ENCODE measurements around the gene SPP1.
"Not testable (repeated sequence)": the region's sequence is repeated elsewhere in the genome, so short reads cannot be mapped to it uniquely, and the experiment has no call there.

The SPP1 gene

GRCh38 chr4:87939978-87940690, 35.4 kb upstream of the SPP1 start:
- Histone ChIP-seq H3K27ac (ENCODE audit: extremely low read depth, low read depth, low read length) (no peak overlapping the region), H3K4me1 (ENCODE audit: control insufficient read depth, insufficient read depth, low read length) (no peaks in the 10 kb centered on the region), H3K9me3 (ENCODE audit: control insufficient read depth, insufficient read depth, low read depth, low read length) (no peaks in the 10 kb centered on the region), H3K4me3 (ENCODE audit: low read depth, low read length) (no peak overlapping the region), H3K36me3 (ENCODE audit: control insufficient read depth in 2 of 2, insufficient read depth in 1 of 2, low read length in 2 of 2) (no peaks in the 10 kb centered on the region)
- ChIA-PET POLR2A (no interaction called here), CTCF (no interaction called here)
- TF ChIP-seq ZNF174 (tag by site-specific recombination; IDR thresholded peaks at IDR 0.05) (no peak), ZBTB21 (tag by site-specific recombination; IDR thresholded peaks at IDR 0.05) (no peak), ZBTB26 (tag by site-specific recombination; optimal IDR thresholded peaks at IDR 0.05) (no peak), MYNN (tag by site-specific recombination; IDR thresholded peaks at IDR 0.05; ENCODE audit: borderline replicate concordance) (no peak), ZNF148 (tag by site-specific recombination; IDR thresholded peaks at IDR 0.05; ENCODE audit: borderline replicate concordance) (no peak), MZF1 (tag by site-specific recombination; IDR thresholded peaks at IDR 0.05; ENCODE audit: borderline replicate concordance) (no peak), ZNF18 (tag by site-specific recombination; IDR thresholded peaks at IDR 0.05) (no peak), ZNF366 (tag by site-specific recombination; conservative IDR thresholded peaks at IDR 0.05) (no peak), ZBTB7A (tag by site-specific recombination; IDR thresholded peaks at IDR 0.05; ENCODE audit: low read depth) (no peak), ZNF10 (tag by site-specific recombination; IDR thresholded peaks at IDR 0.05) (no peak), ZNF558 (tag by site-specific recombination; IDR thresholded peaks at IDR 0.05) (no peak)

GRCh38 chr4:87940809-87941208, 34.7 kb upstream of the SPP1 start:
- CTCF ChIA-PET; H3K9me3 ChIP-seq (ENCODE audit: control insufficient read depth, insufficient read depth, low read depth, low read length); H3K4me3 ChIP-seq (ENCODE audit: low read depth, low read length); H3K36me3 ChIP-seq (ENCODE audit: control insufficient read depth in 2 of 2, insufficient read depth in 1 of 2, low read length in 2 of 2); POLR2A ChIA-PET; H3K27ac ChIP-seq (ENCODE audit: extremely low read depth, low read depth, low read length); H3K4me1 ChIP-seq (ENCODE audit: control insufficient read depth, insufficient read depth, low read length): not testable (repeated sequence)
- TF ChIP-seq ZNF121 (tag by site-specific recombination; IDR thresholded peaks at IDR 0.05) = peak; percentile 25; the same call in 1 of the 2 replicates

- POLR2A ChIA-PET = no interaction called here
- CTCF ChIA-PET = interaction anchor here (0.6 kb wide), 1 partner anchor 262 kb away, joined by 3 read pairs; no protein-coding TSS in a partner anchor
- Histone ChIP-seq H3K4me1 (ENCODE audit: control insufficient read depth, insufficient read depth, low read length) (no peaks in the 10 kb centered on the region), H3K36me3 (ENCODE audit: control insufficient read depth in 2 of 2, insufficient read depth in 1 of 2, low read length in 2 of 2) (no peaks in the 10 kb centered on the region), H3K27ac (ENCODE audit: extremely low read depth, low read depth, low read length) (no peak overlapping the region), H3K4me3 (ENCODE audit: low read depth, low read length) (no peak overlapping the region), H3K9me3 (ENCODE audit: control insufficient read depth, insufficient read depth, low read depth, low read length) (no peaks in the 10 kb centered on the region)
- no peak for TF ChIP-seq ZNF501 (tag by site-specific recombination; IDR thresholded peaks at IDR 0.05)
- no peak for TF ChIP-seq KLF1 (tag by site-specific recombination; IDR thresholded peaks at IDR 0.05)
- TF ChIP-seq ZNF175 (tag by site-specific recombination; IDR thresholded peaks at IDR 0.05) = no peak
- no peak for TF ChIP-seq ZNF549 (tag by site-specific recombination; IDR thresholded peaks at IDR 0.05)
- TF ChIP-seq ZBTB44 (tag by site-specific recombination; IDR thresholded peaks at IDR 0.05) = no peak
- TF ChIP-seq ZNF830 (tag by site-specific recombination; IDR thresholded peaks at IDR 0.05; ENCODE audit: low read depth) = no peak
- no peak for TF ChIP-seq ZNF202 (tag by site-specific recombination; IDR thresholded peaks at IDR 0.05; ENCODE audit: borderline replicate concordance)
- no peak for TF ChIP-seq ZNF544 (tag by site-specific recombination; IDR thresholded peaks at IDR 0.05)
- no peak for TF ChIP-seq ZNF280C (tag by site-specific recombination; IDR thresholded peaks at IDR 0.05)
These were observed 33.7 kb upstream of the SPP1 start for GRCh38 chr4:87941537-87942392.
